ENCODE results near the gene GALNT3.

The GALNT3 gene

DNA sequence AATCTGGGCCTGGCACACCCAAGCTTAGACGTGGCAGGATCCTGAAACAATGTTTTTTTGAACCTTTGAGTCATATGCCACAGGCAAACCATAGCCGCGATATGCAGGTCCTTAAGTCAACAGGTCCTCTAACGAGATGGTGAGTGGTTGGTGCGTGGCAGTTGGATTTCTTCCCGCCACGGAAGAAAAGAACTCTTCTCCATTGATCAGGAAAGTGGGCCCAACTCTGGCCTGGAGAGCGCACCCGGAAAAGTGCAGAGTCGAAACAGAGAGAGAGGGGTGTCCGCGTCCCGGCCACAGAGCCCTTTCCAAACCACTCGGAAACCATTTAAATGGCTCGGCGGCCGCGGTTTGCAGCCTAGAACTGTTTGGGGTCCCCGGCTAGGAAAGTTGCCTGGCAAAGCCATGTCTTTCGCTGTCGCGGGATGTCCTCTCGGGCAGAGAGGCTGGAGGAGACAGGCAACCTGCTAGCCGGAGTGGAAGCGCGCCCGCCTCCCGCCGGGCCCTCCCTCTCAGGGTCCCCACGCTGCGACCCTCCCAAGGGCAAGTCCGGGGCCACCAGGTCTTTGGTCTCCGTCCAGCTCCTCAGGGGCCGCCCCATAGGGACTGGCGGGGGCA, 777 bp downstream of the GALNT3 start (continued):
- TF ChIP-seq, protein P1, sequence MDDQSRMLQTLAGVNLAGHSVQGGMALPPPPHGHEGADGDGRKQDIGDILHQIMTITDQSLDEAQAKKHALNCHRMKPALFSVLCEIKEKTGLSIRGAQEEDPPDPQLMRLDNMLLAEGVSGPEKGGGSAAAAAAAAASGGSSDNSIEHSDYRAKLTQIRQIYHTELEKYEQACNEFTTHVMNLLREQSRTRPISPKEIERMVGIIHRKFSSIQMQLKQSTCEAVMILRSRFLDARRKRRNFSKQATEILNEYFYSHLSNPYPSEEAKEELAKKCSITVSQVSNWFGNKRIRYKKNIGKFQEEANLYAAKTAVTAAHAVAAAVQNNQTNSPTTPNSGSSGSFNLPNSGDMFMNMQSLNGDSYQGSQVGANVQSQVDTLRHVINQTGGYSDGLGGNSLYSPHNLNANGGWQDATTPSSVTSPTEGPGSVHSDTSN (CRISPR knock-in tag; IDR thresholded peaks at IDR 0.05): 0 out of 2 replicates have a peak, but pooled peaks have one; percentile 11
- TF ChIP-seq ZFP37 (tag by site-specific recombination; IDR thresholded peaks at IDR 0.05) (no peak), ZNF133 (tag by site-specific recombination; IDR thresholded peaks at IDR 0.05) (no peak), ZNF529 (tag by site-specific recombination; IDR thresholded peaks at IDR 0.05; ENCODE audit: insufficient replicate concordance) (no peak), SCRT2 (tag by site-specific recombination; IDR thresholded peaks at IDR 0.05) (peak; percentile 95), ZNF514 (tag by site-specific recombination; IDR thresholded peaks at IDR 0.05) (no peak)

DNA sequence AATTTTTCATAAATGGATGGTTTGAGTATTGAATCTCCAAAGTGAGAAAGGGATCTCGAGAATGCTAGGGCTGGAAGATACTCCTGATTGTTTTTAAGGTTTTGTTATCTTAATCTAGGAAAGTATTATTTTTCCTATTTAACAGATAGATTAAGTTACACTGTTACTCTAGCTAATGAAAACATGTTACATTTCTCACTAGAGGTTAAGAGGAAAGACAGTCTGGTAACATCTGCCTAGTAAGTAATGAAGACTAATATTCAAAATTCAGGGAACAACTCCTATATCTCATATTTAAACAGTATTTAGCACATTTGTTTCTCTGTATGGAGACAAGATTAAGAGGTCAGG, 2.0 kb downstream of the GALNT3 start:
- Histone ChIP-seq H3K4me3 (ENCODE audit: low read depth, low read length) (no peak overlapping the region), H3K9me3 (ENCODE audit: control insufficient read depth, insufficient read depth, low read depth, low read length) (no peaks in the 10 kb centered on the region), H3K36me3 (ENCODE audit: control insufficient read depth in 2 of 2, insufficient read depth in 1 of 2, low read length in 2 of 2) (no peaks in the 10 kb centered on the region; a peak in 1 of 3 replicates), H3K4me1 (ENCODE audit: control insufficient read depth, insufficient read depth, low read length) (peaks cover 28% of the 10 kb centered on the region), H3K27ac (ENCODE audit: extremely low read depth, low read depth, low read length) (no peak overlapping the region)
- ChIA-PET CTCF (no interaction called here), POLR2A (no interaction called here)
- TF ChIP-seq ZNF501 (tag by site-specific recombination; IDR thresholded peaks at IDR 0.05) (no peak), PRDM6 (tag by site-specific recombination; IDR thresholded peaks at IDR 0.05) (peak; percentile 53; the same call in 1 of the 2 replicates), ELK4 (IDR thresholded peaks at IDR 0.05; ENCODE audit: borderline replicate concordance, low read depth, low read length) (no peak), PRDM1 (tag by site-specific recombination; IDR thresholded peaks at IDR 0.05) (0 out of 2 replicates have a peak, but pooled peaks have one; percentile 29)

DNA sequence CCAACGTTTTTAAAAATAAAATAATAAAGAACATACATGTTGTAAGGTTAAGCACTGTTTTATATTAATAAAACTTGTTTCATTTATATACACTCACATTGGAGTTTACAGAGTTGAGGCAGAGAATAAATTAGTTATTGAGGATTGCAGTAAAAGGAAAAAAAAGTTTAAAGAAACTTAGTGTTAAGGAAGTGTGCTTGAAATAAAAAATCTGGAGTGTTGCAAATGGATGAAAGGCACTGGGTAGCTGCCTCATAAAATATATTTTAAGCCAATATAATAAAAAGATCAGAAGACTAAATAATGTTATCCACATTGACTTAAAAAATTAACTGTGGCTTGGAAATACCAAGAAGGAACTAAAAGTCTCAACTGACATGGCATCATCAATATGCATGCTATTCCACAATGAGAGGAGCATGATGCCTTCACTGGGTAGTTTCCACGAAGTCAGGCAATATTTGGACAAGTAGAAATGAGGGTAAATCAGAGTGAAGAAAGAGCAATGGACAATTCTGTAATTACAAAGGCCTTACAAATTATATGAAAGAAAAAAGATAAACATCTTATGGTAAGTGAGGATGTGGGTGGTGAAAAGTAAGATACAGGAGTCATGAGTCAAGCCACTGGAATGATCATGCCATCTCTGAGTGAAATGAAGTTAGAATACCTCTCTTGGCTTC, 2.5 kb downstream of the GALNT3 start:
- POLR2A ChIA-PET: no interaction called here

GRCh38 chr2:165790466-165790865, 3.6 kb downstream of the GALNT3 start:
- no peak overlapping the region for H3K4me3 ChIP-seq (ENCODE audit: low read depth, low read length)
- peaks cover 28% of the 10 kb centered on the region for H3K4me1 ChIP-seq (ENCODE audit: control insufficient read depth, insufficient read depth, low read length)
- POLR2A ChIA-PET: no interaction called here
- TF ChIP-seq ELK4 (IDR thresholded peaks at IDR 0.05; ENCODE audit: borderline replicate concordance, low read depth, low read length): no peak
- no peak for TF ChIP-seq HIC1 (tag by site-specific recombination; IDR thresholded peaks at IDR 0.05)
- TF ChIP-seq ZNF202 (tag by site-specific recombination; IDR thresholded peaks at IDR 0.05; ENCODE audit: borderline replicate concordance): no peak
- TF ChIP-seq SCRT1 (tag by site-specific recombination; IDR thresholded peaks at IDR 0.05; ENCODE audit: borderline replicate concordance): no peak
- no peak for TF ChIP-seq ZIC2 (tag by site-specific recombination; IDR thresholded peaks at IDR 0.05)
- no peak for TF ChIP-seq ZNF324 (tag by site-specific recombination; IDR thresholded peaks at IDR 0.05)
- TF ChIP-seq BCL6B (tag by site-specific recombination; IDR thresholded peaks at IDR 0.05): no peak

More for the DNA sequence above, 2.5 kb downstream of the GALNT3 start:
- Histone ChIP-seq H3K4me1 (ENCODE audit: control insufficient read depth, insufficient read depth, low read length) (peaks cover 28% of the 10 kb centered on the region), H3K9me3 (ENCODE audit: control insufficient read depth, insufficient read depth, low read depth, low read length) (no peaks in the 10 kb centered on the region), H3K36me3 (ENCODE audit: control insufficient read depth in 2 of 2, insufficient read depth in 1 of 2, low read length in 2 of 2) (no peaks in the 10 kb centered on the region; a peak in 1 of 3 replicates), H3K4me3 (ENCODE audit: low read depth, low read length) (no peak overlapping the region), H3K27ac (ENCODE audit: extremely low read depth, low read depth, low read length) (no peak overlapping the region)
- TF ChIP-seq ZNF16 (tag by site-specific recombination; IDR thresholded peaks at IDR 0.05; ENCODE audit: low read depth) (no peak), FEZF1 (tag by site-specific recombination; IDR thresholded peaks at IDR 0.05) (peak; percentile 25; the same call in 1 of the 2 replicates), ZNF366 (tag by site-specific recombination; conservative IDR thresholded peaks at IDR 0.05) (0 out of 2 replicates have a peak, but pooled peaks have one; percentile 33), EGR2 (tag by site-specific recombination; IDR thresholded peaks at IDR 0.05; ENCODE audit: low read depth) (0 out of 2 replicates have a peak, but pooled peaks have one; percentile 10), GLIS1 (tag by site-specific recombination; IDR thresholded peaks at IDR 0.05) (0 out of 2 replicates have a peak, but pooled peaks have one; percentile 6), ZBTB17 (tag by site-specific recombination; IDR thresholded peaks at IDR 0.05) (0 out of 2 replicates have a peak, but pooled peaks have one; percentile 13), ZNF223 (tag by site-specific recombination; IDR thresholded peaks at IDR 0.05) (no peak)
- CTCF ChIA-PET: interaction anchor here (0.6 kb wide), 1 partner anchor 16 kb away, joined by 3 read pairs; no protein-coding TSS in a partner anchor

More at GRCh38 chr2:165790466-165790865, 3.6 kb downstream of the GALNT3 start:
- H3K9me3 ChIP-seq (ENCODE audit: control insufficient read depth, insufficient read depth, low read depth, low read length): no peaks in the 10 kb centered on the region
- no peaks in the 10 kb centered on the region; a peak in 1 of 3 replicates for H3K36me3 ChIP-seq (ENCODE audit: control insufficient read depth in 2 of 2, insufficient read depth in 1 of 2, low read length in 2 of 2)
- no peak overlapping the region for H3K27ac ChIP-seq (ENCODE audit: extremely low read depth, low read depth, low read length)
- CTCF ChIA-PET: interaction anchor here (0.7 to 0.9 kb wide), 3 partner anchors 11 to 251 kb away, joined by 4 to 5 read pairs (median 4); no protein-coding TSS in a partner anchor
